ENCODE measurements around the gene TMC6. TPM values are rescaled to one million over a fixed set of nuclear protein-coding genes. Genes with fewer than 3 reads are reported as not detected.

The TMC6 gene
- total and polyA plus RNA-seq, 2 of the 13 experiments (the other 11 are each of a cell fraction or from before 2014, with no cell fraction given): 48.4 to 99.1 TPM

DNA sequence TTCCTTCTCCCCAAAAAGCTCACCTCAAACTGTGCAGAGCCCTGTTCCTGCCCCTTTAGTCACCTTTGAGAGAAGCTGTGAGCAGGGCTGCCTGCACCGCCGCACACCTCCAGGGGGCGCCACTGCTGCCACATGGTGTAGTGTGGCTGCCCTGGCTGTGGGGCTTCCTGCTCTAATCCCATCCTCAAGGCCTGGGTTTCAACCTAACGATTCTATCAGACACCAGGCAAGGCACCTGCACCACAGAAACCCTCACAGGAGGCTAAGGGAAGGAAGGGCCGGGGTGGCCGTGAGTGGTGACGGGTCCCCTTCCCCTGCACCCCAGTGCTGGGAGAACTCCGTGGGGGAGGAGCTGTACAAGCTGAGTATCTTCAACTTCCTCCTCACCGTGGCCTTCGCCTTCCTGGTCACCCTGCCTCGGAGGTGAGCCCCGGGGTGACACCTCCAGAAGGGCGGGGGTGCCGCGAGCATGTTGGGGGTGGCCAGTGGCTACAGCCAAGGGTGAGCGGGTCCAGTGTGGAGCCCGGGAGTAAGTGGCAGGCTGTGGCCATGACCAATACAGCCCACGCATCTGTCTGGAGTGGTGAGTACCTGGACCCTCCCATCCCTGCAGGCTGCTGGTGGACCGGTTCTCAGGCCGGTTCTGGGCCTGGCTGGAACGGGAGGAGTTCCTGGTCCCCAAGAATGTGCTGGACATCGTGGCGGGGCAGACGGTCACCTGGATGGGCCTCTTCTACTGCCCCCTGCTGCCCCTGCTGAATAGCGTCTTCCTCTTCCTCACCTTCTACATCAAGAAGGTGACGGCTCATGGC lies 9.0 kb upstream of the TMC6 start (continued):
- TF ChIP-seq PRDM4 (CRISPR knock-in tag; IDR thresholded peaks at IDR 0.05; ENCODE audit: borderline replicate concordance) (no peak), ZNF552 (CRISPR knock-in tag; IDR thresholded peaks at IDR 0.05; ENCODE audit: borderline replicate concordance) (0 out of 2 replicates have a peak, but pooled peaks have one; percentile 14), NFRKB (IDR thresholded peaks at IDR 0.05) (no peak), KDM1A (CRISPR knock-in tag; IDR thresholded peaks at IDR 0.05) (no peak), PAF1 (CRISPR knock-in tag; IDR thresholded peaks at IDR 0.05) (no peak), ZFP36L1 (CRISPR knock-in tag; IDR thresholded peaks at IDR 0.05) (no peak), FOXM1 (CRISPR knock-in tag; IDR thresholded peaks at IDR 0.05) (no peak), ZNF138 (CRISPR knock-in tag; IDR thresholded peaks at IDR 0.05; ENCODE audit: low read depth) (no peak), HIVEP1 (CRISPR knock-in tag; IDR thresholded peaks at IDR 0.05) (peak; percentile 66; the same call in 1 of the 2 replicates), SMAD3 (CRISPR knock-in tag; IDR thresholded peaks at IDR 0.05) (no peak), CENPX (CRISPR knock-in tag; IDR thresholded peaks at IDR 0.05) (no peak), MLX (CRISPR knock-in tag; IDR thresholded peaks at IDR 0.05) (no peak), ZNF329 (CRISPR knock-in tag; IDR thresholded peaks at IDR 0.05; ENCODE audit: low read depth) (no peak), ZNF367 (CRISPR knock-in tag; IDR thresholded peaks at IDR 0.05; ENCODE audit: borderline replicate concordance) (no peak), ZNF337 (CRISPR knock-in tag; IDR thresholded peaks at IDR 0.05; ENCODE audit: borderline replicate concordance, low read depth) (no peak), RFXANK (CRISPR knock-in tag; IDR thresholded peaks at IDR 0.05) (no peak), ATF7-NPFF (CRISPR knock-in tag; IDR thresholded peaks at IDR 0.05; ENCODE audit: low read depth) (no peak), MTF1 (CRISPR knock-in tag; IDR thresholded peaks at IDR 0.05) (no peak), CC2D1A (CRISPR knock-in tag; IDR thresholded peaks at IDR 0.05) (no peak)
- TF ChIP-seq, protein P1, sequence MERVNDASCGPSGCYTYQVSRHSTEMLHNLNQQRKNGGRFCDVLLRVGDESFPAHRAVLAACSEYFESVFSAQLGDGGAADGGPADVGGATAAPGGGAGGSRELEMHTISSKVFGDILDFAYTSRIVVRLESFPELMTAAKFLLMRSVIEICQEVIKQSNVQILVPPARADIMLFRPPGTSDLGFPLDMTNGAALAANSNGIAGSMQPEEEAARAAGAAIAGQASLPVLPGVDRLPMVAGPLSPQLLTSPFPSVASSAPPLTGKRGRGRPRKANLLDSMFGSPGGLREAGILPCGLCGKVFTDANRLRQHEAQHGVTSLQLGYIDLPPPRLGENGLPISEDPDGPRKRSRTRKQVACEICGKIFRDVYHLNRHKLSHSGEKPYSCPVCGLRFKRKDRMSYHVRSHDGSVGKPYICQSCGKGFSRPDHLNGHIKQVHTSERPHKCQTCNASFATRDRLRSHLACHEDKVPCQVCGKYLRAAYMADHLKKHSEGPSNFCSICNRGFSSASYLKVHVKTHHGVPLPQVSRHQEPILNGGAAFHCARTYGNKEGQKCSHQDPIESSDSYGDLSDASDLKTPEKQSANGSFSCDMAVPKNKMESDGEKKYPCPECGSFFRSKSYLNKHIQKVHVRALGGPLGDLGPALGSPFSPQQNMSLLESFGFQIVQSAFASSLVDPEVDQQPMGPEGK (CRISPR knock-in tag; IDR thresholded peaks at IDR 0.05): no peak
- TF ChIP-seq, protein P2, sequence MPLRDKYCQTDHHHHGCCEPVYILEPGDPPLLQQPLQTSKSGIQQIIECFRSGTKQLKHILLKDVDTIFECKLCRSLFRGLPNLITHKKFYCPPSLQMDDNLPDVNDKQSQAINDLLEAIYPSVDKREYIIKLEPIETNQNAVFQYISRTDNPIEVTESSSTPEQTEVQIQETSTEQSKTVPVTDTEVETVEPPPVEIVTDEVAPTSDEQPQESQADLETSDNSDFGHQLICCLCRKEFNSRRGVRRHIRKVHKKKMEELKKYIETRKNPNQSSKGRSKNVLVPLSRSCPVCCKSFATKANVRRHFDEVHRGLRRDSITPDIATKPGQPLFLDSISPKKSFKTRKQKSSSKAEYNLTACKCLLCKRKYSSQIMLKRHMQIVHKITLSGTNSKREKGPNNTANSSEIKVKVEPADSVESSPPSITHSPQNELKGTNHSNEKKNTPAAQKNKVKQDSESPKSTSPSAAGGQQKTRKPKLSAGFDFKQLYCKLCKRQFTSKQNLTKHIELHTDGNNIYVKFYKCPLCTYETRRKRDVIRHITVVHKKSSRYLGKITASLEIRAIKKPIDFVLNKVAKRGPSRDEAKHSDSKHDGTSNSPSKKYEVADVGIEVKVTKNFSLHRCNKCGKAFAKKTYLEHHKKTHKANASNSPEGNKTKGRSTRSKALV (CRISPR knock-in tag; IDR thresholded peaks at IDR 0.05): no peak
- TF ChIP-seq, protein P3, sequence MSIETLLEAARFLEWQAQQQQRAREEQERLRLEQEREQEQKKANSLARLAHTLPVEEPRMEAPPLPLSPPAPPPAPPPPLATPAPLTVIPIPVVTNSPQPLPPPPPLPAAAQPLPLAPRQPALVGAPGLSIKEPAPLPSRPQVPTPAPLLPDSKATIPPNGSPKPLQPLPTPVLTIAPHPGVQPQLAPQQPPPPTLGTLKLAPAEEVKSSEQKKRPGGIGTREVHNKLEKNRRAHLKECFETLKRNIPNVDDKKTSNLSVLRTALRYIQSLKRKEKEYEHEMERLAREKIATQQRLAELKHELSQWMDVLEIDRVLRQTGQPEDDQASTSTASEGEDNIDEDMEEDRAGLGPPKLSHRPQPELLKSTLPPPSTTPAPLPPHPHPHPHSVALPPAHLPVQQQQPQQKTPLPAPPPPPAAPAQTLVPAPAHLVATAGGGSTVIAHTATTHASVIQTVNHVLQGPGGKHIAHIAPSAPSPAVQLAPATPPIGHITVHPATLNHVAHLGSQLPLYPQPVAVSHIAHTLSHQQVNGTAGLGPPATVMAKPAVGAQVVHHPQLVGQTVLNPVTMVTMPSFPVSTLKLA (IDR thresholded peaks at IDR 0.05): no peak

Measured in HepG2 (cell line).